ACC112 (cell line): ENCODE data around the gene SAMD14.

Source experiments
- H2AFZ ChIP-seq: fragments of 200-600 bp; sonication (generic); one replicate; pipeline ENCODE4 v1.6.0; 2017; ENCODE audit warnings: antibody characterized with exemption, low read length; ENCODE audit not compliant: unreplicated experiment
- H3K27ac ChIP-seq: fragments of 200-600 bp; sonication (generic); 2 replicates; pipeline ENCODE4 v1.5.1; 2014; ENCODE audit warnings: low read depth, mild to moderate bottlenecking, antibody characterized with exemption, low read length, moderate library complexity
- H3K27me3 ChIP-seq: fragments of 200-600 bp; sonication (generic); 2 replicates; pipeline ENCODE4 v1.6.1; 2014; ENCODE audit warnings: mild to moderate bottlenecking, antibody characterized with exemption, low read length, moderate library complexity, mixed read lengths; ENCODE audit not compliant: insufficient read depth
- H3K36me3 ChIP-seq: fragments of 200-600 bp; sonication (generic); 2 replicates; pipeline ENCODE4 v1.6.1; 2016; ENCODE audit warnings: mild to moderate bottlenecking, antibody characterized with exemption, low read length, moderate library complexity, mixed read lengths; ENCODE audit not compliant: insufficient read depth
- H3K4me1 ChIP-seq: fragments of 200-600 bp; sonication (generic); one replicate; pipeline ENCODE4 v1.6.1; 2016; ENCODE audit warnings: low read length, mixed read lengths; ENCODE audit not compliant: insufficient read depth, unreplicated experiment, control insufficient read depth
- H3K4me3 ChIP-seq: fragments of 200-600 bp; sonication (generic); 2 replicates; pipeline ENCODE4 v1.5.1; 2014; ENCODE audit warnings: mild to moderate bottlenecking, low read depth, low read length
- H3K79me2 ChIP-seq: fragments of 200-600 bp; sonication (generic); one replicate; pipeline ENCODE4 v1.6.0; 2016; ENCODE audit warnings: low read length; ENCODE audit not compliant: control insufficient read depth, unreplicated experiment, insufficient read depth

SAMD14 gene

GRCh38 chr17:50115756-50116155 is 14.2 kb downstream of the SAMD14 start:
- Histone ChIP-seq H3K79me2 (no peaks in the 10 kb centered on the region), H3K4me1 (no peaks in the 10 kb centered on the region), H3K36me3 (no peaks in the 10 kb centered on the region), H3K27me3 (peaks cover 18% of the 10 kb centered on the region; the same call in 1 of the 2 replicates), H3K27ac (no peak overlapping the region), H3K4me3 (no peak overlapping the region), H2AFZ (no peak overlapping the region)

GRCh38 chr17:50114849-50115357 is 15.1 kb downstream of the SAMD14 start:
- Histone ChIP-seq H3K4me1 (no peaks in the 10 kb centered on the region), H2AFZ (no peak overlapping the region), H3K27ac (no peak overlapping the region), H3K27me3 (peaks cover 18% of the 10 kb centered on the region; the same call in 1 of the 2 replicates), H3K36me3 (no peaks in the 10 kb centered on the region), H3K79me2 (no peaks in the 10 kb centered on the region), H3K4me3 (no peak overlapping the region)

- Histone ChIP-seq H3K36me3 (no peaks in the 10 kb centered on the region), H3K4me3 (no peak overlapping the region), H2AFZ (no peak overlapping the region), H3K27ac (no peak overlapping the region), H3K79me2 (no peaks in the 10 kb centered on the region), H3K4me1 (no peaks in the 10 kb centered on the region), H3K27me3 (peaks cover 15% of the 10 kb centered on the region; the same call in 1 of the 2 replicates)
Measured at GRCh38 chr17:50114401-50114800, 15.6 kb downstream of the SAMD14 start.

GRCh38 chr17:50113624-50114320 is 16.2 kb downstream of the SAMD14 start:
- H3K4me1 ChIP-seq: no peaks in the 10 kb centered on the region
- H3K27ac ChIP-seq: no peak overlapping the region
- H3K4me3 ChIP-seq: no peak overlapping the region
- H2AFZ ChIP-seq: no peak overlapping the region
- H3K27me3 ChIP-seq: peaks cover 8% of the 10 kb centered on the region; the same call in 1 of the 2 replicates
- no peaks in the 10 kb centered on the region for H3K79me2 ChIP-seq
- H3K36me3 ChIP-seq: no peaks in the 10 kb centered on the region

- Histone ChIP-seq H3K36me3 (no peaks in the 10 kb centered on the region), H3K4me3 (no peak overlapping the region), H3K27me3 (peaks cover 2% of the 10 kb centered on the region; the same call in 1 of the 2 replicates), H3K4me1 (peaks cover 7% of the 10 kb centered on the region), H3K79me2 (no peaks in the 10 kb centered on the region), H2AFZ (no peak overlapping the region), H3K27ac (no peak overlapping the region)
Measured at GRCh38 chr17:50112694-50113093, 17.3 kb downstream of the SAMD14 start.

GRCh38 chr17:50111673-50112655 is 18.0 kb downstream of the SAMD14 start:
- Histone ChIP-seq H3K27ac (no peak overlapping the region), H3K36me3 (no peaks in the 10 kb centered on the region), H3K27me3 (no peaks in the 10 kb centered on the region), H3K79me2 (no peaks in the 10 kb centered on the region), H3K4me3 (no peak overlapping the region), H2AFZ (no peak overlapping the region), H3K4me1 (peaks cover 11% of the 10 kb centered on the region)

DNA sequence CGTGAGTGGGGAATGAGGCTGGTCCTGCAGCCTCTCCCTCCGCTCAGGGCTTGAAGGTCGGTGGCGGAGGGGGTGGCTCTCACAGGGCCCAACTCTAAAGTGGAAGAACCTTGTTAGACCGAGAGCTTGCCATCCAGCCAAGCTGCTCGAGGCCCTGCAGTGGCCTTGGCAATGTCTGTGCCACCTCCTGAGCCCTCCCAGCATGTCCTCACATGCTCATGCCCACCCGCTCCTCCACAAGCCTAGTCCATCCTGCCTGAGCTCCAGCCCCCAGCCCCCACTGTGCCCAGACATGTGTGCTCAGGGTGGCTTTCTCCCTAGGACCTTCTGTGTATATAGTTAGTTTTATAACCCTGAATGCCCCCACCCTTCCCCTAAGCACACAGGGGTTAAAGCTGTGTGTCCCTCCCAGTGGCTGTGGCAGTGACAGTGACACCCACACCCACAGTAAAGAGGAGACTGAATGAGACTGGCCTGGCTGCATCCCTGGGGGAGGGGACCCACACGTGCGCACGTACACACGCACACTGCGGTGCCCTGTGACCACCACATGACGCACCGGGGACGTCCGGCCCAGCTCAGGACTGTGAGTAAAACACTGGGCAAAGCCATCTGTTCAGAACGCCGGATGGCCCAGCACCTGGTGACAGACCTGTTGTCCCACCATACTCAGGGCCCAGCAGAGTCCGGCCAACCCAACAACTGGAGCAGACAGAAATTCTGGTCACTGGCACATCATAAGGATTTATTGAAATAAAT is 19.2 kb downstream of the SAMD14 start:
- Histone ChIP-seq H3K36me3 (no peaks in the 10 kb centered on the region), H2AFZ (no peak overlapping the region), H3K4me3 (no peak overlapping the region), H3K27ac (no peak overlapping the region), H3K27me3 (no peaks in the 10 kb centered on the region), H3K4me1 (peaks cover 11% of the 10 kb centered on the region), H3K79me2 (no peaks in the 10 kb centered on the region)

GRCh38 chr17:50109785-50110184 is 20.2 kb downstream of the SAMD14 start:
- Histone ChIP-seq H3K79me2 (no peaks in the 10 kb centered on the region), H3K4me1 (peaks cover 11% of the 10 kb centered on the region), H2AFZ (no peak overlapping the region), H3K36me3 (no peaks in the 10 kb centered on the region), H3K27me3 (no peaks in the 10 kb centered on the region), H3K4me3 (no peak overlapping the region), H3K27ac (no peak overlapping the region)

DNA sequence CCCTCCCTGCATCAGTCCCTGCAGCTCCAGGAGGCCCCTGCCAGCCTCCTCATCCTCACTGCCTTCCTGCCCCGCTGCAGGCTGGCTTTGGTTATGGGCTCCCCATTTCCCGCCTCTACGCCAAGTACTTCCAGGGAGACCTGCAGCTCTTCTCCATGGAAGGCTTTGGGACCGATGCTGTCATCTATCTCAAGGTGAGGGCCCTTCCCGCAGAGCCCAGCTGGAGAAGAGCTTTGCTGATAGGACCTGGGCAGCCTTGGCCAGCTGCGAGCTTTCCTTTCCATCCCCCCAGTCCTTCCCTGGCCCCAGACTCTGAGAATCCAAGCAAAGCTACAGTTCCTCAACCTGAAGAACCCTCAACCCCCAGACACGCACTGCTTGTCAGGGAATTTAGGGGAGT is 20.8 kb downstream of the SAMD14 start:
- Histone ChIP-seq H3K4me3 (no peak overlapping the region), H3K4me1 (peaks cover 11% of the 10 kb centered on the region), H3K79me2 (no peaks in the 10 kb centered on the region), H3K27ac (no peak overlapping the region), H3K27me3 (no peaks in the 10 kb centered on the region), H2AFZ (no peak overlapping the region), H3K36me3 (no peaks in the 10 kb centered on the region)

GRCh38 chr17:50108556-50108955 is 21.4 kb downstream of the SAMD14 start:
- H3K27me3 ChIP-seq: no peaks in the 10 kb centered on the region
- H3K4me1 ChIP-seq: peaks cover 11% of the 10 kb centered on the region
- no peak overlapping the region for H3K4me3 ChIP-seq
- H3K79me2 ChIP-seq: no peaks in the 10 kb centered on the region
- no peak overlapping the region for H2AFZ ChIP-seq
- no peaks in the 10 kb centered on the region for H3K36me3 ChIP-seq
- no peak overlapping the region for H3K27ac ChIP-seq
